GM21576 (cell line): Measurements from ENCODE around the gene FFAR1.
"Not testable (repeated sequence)": the region's sequence is repeated elsewhere in the genome, so short reads cannot be mapped to it uniquely, and the experiment has no call there.

Experiments used
- ATAC-seq: cut with Tn5 transposase; IDR thresholded peaks from one replicate; pipeline ENCODE4 v1.9.1; 2021; ENCODE audit warnings: mild to moderate bottlenecking, moderate library complexity; ENCODE audit not compliant: unreplicated experiment

Gene FFAR1

DNA sequence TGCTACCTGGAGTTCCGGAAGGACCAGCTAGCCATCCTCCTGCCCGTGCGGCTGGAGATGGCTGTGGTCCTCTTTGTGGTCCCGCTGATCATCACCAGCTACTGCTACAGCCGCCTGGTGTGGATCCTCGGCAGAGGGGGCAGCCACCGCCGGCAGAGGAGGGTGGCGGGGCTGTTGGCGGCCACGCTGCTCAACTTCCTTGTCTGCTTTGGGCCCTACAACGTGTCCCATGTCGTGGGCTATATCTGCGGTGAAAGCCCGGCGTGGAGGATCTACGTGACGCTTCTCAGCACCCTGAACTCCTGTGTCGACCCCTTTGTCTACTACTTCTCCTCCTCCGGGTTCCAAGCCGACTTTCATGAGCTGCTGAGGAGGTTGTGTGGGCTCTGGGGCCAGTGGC, 11.7 kb downstream of the FFAR1 start:
- ATAC-seq: not testable (repeated sequence)

DNA sequence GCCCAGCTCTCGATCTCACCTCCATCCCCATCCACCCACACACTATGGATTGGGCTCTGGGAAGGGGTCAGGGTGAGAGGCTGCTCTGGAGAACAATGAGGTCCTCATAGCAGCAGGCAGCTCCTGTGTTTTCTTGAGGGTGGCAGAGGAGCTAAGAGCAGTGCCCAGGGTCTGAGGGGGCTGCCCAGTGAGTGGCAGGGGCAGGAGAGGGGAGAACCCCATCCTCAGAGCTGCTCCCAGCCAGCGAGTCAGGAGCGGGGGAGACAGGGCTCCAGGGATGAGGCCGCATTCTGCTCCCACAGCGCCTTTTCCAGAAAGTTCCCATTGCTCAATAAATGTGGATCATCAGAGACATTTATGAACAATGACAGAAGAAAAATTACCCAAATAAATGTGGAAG, 12.4 kb downstream of the FFAR1 start:
- ATAC-seq: not testable (repeated sequence)

DNA sequence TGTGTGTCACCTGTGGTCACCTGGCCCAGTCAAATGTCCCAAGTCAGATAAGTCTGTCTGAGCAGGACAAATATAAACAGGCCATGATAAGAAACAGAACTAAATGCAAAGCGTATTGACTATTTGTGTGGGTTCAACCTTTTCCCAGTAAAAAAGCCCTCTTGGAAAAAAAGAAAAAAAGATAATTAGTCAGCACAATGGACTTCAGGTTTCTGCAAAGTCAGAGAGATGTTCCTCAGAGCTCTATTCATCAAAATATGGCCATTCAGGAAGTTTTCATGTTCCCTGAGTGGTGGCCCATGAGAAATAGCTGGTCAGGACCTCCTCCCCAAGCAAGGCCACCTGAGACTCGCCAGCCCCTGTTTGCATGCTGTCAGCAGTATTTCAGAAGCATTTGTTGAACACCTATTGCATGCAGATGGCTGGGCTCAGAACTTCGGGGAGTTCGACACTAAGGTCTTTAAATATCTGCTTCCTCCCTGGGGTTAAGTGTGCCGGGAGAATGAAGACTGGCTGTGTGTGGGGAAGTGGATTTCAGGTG, 13.2 kb downstream of the FFAR1 start:
- ATAC-seq: no peak

DNA sequence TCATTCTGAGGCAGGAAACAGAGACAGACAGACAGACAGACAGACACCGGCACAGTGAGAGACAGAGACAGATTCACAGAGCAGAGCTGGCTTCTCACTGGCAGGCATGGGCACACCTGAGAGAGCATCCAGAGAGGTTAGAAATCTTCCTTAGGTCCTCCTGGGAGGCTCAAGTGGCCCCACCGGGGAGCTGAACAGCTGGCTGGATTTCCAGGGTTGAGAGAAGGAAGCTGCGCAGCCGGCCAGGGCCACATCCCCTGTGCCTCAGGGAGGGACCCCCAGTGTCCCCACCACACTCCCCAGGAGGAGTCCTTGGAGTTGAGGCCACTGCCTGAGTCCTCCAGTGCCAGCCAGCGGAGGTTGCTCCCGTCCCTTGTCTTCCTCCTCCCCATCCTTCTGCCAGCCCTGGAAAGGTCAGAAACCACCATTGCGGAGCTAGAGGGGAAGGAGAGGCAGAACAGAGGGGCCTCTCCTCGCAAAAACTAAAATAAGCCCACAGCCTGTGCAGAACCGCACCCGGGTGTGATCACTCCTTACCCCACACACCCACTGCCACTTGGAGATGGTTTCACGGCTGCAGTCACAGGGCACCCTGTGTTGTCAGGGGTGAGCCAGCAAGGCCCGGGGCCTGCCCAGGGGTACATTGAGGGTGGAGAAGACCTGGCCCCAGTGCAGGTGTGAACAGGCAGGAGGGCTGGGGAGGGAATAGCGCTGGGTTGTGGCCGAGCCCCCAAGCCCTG, 14.7 kb downstream of the FFAR1 start:
- ATAC-seq: no peak

DNA sequence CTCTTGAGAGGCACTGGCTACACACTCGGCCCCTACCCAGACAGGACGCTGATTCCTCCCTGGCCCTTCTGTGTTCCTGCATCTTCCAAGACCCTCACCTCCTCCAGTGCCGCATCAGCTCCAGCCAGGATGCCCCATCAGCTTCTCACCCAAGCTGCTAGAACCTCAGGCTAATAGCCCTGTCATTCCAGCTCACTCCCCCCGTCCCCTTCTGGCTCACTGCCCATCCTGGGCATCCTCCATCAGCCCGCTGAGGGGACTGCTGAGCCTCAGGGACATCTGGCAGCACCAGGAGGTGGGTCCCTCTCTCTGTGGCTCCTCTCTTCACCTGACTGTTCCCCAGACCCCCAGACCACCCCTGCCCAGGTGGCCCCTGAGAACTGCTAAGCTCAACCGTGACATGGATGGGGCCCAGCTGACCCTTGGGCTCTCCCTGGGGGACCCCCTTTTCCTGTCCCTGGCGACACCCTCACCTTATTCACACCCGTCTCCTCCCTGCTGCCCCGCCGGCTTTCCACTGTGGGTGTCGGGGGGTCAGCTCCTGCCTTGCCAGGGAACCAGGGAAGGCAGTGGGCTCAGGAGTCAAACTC, 15.4 kb downstream of the FFAR1 start:
- ATAC-seq: no peak

DNA sequence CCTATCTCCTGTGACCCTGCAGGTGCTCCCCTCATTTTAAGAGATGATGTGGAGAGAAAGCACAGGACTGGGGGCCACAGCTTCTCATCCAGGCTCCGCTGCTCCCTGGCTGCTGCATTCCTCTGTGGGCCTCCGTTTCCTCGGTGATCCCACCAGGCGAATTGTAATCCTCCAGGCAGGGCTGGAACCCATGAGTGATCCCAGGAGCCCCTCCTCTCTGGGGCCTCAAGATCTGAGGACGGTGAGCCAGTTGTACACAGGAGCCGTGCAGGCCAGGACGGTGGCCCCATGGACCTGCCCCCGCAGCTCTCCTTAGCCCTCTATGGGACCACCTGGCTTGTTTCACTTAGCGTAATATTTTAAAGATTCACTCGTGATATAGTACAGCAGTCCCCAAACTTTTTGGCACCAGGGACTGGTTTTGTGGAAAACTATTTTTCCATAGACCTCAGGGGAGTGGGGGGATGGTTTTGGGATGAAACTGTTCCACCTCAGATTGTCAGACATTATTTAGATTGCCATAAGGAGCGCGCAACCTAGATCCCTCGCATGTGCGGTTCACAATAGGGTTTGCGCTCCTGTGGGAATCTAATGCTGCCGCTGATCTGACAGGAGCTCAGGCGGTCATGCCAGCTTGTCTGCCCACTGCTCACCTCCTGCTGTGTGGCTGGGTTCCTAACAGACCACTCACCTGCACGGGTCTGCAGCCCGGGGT, 16.2 kb downstream of the FFAR1 start:
- ATAC-seq: no peak

DNA sequence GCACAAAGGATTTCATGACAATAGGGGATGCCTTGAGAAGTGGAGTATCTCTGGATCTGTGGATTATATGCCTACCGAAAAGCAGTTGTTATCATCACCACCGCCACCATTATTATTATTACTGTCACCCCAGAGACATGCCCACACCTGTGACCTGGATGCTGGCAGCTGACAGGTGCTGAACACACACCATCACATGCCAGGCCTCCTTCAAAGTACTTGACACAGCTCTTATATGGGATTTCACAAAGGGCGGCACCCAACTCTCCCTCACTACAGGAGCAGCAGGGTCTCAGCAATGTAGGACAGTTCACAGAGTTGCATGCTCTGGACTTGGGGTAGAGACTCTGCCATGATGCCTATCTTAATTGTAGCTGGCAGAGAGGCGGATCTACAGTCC, 17.6 kb downstream of the FFAR1 start:
- no peak for ATAC-seq

DNA sequence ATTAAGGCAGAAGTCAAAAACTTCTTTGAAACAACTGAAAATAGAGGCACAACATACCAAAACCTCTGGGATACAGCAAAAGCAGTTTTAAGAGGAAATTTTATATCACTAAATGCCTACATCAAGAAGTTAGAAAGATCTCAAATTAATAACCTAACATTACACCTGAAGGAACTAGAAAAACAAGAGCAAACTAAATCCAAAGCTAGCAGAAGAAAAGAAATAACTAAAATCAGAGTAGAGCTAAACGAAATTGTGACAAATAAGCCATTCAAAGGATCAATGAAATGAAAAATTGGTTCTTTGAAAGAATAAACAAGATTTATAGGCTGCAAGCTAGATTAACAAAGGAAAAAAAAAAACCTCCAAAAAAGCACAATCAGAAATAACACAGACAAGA, 20.7 kb downstream of the FFAR1 start:
- no peak for ATAC-seq

DNA sequence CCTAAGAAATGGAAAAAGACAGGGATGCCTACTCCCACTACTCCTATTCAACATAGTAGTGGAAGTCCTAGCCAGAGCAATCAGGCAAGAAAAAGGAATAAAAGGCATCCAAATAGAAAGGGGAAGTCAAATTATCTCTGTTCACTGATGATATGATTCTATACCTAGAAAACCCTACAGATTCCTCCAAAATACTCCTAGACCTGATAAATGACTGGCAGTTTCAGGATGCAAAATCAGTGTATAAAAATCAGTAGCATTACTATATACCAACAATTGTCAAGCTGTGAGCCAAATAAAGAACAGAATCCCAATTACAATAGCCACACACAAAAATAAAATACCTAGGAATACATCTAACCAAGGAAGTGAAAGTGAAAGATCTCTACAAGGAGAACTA, 21.8 kb downstream of the FFAR1 start:
- ATAC-seq: no peak

DNA sequence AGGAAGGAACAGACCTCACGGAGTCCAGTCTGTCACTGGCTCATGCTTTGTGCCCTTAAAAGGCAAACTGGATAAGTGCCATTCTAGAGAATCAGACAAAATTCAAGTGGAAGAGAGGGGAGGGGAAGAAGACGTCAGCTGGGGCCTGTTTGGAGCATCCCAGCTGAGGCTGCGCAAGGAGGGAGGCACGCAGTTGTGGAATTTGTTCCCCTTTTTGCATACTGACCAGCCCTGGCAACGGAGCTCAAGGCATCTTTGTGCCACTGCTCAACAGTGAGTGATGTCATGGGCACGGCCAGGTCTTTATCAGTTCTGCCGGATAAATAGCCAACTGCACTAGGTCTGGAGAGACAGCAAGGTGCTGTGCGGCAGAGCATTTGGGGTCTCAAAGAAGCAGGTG, 23.0 kb downstream of the FFAR1 start, which contains the start of gene GPR42:
Gene GPR42, plus strand, starts transcription at position 347 of the 400 bp plus-strand sequence. CDS start 292 bp downstream, outside the sequence.
- ATAC-seq: no peak

DNA sequence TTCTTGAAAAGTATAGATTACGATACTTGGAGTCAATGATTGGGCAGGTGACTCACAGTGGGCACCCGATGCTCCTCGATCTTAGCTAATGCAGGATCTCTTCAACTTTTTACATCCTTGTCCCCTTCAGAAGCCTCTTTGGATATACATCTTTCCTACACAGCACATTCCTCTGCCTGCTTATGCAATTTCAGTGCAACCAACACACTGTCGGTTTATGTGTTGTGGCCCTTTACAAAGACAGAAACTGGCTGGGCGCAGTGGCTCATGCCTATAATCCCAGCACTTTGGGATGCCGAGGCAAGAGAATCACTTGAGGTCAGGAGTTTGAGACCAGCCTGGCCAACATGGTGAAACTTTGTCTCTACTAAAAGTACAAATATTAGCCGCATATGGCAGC, 25.8 kb downstream of the FFAR1 start:
- ATAC-seq: no peak

DNA sequence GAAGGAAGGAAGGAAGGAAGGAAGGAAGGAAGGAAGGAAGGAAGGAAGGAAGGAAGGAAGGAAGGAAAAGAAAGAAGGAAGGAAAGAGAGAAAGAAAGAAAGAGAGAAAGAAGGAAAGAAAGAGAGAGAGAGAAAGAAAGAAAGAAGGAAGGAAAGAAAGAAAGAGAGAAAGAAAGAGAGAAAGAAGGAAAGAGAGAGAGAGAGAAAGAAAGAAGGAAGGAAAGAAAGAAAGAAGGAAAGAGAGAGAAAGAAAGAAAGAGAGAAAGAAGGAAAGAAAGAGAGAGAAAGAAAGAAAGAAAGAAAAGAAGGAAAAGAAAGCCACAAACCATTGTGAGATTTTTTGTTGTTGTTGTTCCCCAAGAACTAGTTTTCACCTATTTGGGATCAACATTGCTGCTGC, 26.3 kb downstream of the FFAR1 start:
- not testable (repeated sequence) for ATAC-seq

DNA sequence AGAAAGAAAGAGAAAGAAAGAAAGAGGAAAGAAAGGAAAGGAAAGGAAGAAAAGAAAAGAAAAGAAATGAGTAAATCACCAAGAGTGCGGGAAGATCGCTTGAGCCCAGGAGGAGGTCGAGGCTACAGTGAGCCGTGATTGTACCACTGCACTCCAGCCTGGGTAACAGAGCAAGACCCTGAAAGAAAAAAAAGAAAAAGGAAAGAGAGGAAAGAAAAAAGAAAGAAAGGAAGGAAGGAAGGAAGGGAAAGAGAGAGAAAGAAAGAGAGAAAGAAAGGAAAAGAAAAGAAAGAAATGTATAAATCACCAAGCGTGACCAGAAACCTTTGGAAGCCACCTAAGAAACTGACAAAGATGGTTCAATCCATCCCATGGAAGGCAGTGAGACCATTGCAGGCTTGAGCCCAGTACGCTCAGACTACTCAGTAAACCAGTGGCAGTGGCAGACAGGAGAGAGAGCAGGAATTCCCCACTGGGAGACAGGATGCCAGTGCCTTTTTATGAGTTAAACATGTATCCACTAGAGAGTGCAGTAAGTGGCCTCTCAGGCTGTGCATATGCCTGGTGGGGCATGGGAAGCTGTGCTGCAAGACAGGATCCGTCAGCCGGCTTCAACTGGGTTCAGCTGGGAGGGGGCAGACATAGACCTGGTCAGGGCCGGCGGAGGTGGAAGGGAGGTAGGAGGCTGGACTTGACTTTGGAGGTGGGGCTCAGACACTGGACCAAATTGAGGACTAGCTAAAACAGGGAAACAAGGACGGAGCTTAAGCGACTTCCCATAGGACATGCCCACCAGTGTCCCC, 28.0 kb downstream of the FFAR1 start:
- ATAC-seq: no peak

DNA sequence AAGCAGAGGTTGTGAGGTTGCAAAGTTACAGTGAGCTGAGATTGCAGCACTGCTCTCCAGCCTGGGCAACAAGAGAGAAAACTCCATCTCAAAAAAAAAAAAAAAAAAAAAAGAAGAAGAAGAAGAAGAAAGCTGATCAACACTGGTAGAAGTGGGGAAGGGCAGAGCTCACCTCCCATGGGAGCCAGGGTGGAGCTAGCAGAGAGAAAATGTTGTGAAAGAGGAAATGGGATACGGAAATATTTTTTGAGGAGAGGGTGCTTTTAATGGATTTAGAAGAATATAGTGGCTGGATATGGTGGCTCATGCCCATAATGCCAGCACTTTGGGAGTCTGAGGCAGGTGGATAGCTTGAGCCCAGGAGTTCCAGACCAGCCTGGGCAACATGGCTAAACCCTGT, 30.0 kb downstream of the FFAR1 start:
- ATAC-seq: no peak

DNA sequence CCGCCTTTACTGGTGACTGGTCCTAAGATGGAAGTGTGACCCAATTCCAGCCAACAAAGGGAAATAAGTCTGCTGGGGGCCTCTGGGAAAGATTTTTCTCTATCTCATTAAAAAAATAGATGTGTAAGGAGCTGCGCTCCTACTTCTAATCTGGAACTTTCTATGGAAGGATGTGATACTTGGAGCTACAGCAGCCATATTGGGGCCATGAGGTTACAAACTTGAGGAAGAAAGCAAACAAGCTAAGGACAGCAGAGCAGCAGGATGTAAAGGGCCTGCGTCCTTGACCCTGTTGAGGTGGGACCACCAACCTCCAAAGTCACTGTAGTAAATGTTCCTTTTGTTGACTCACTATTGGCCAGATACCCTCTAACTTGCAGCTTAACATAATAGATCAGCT, 30.7 kb downstream of the FFAR1 start:
- no peak for ATAC-seq

DNA sequence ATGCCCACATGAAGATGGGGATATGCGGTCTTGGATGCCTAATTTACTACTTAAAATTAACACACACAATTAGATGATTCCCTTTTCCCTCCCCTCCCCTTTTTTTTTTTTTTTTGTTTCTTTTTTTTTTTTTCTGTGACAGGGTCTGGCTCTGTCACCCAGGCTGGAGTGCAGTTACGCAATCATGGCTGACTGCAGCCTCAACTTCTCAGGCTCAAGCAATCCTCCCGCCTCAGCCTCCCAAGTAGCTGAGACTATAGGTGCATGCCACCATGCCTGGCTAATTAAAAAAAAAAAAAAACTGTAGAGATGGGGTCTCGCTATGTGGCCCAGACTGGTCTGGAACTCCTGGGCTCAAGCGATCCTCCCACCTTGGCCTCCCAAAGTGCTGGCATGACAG, 31.8 kb downstream of the FFAR1 start:
- not testable (repeated sequence) for ATAC-seq

DNA sequence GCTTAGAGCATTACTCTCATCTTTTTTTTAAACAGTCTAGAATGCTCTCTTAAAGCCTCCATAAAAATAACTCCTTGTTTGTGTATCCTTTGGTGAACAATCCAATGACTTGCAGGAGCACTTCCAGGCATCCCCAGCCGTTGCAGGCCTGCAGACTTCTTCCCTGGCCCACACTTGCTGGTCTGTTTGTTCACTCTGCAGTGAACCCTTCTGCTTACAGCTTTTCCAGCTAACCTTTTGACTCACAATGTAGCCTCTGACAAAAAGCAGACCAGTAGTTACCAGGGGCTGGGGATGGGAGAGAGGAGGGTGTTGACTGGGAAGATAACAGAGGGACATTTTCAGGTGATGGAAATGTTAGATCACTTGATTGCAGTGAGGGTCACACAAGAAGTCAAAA, 32.3 kb downstream of the FFAR1 start:
- ATAC-seq: no peak

DNA sequence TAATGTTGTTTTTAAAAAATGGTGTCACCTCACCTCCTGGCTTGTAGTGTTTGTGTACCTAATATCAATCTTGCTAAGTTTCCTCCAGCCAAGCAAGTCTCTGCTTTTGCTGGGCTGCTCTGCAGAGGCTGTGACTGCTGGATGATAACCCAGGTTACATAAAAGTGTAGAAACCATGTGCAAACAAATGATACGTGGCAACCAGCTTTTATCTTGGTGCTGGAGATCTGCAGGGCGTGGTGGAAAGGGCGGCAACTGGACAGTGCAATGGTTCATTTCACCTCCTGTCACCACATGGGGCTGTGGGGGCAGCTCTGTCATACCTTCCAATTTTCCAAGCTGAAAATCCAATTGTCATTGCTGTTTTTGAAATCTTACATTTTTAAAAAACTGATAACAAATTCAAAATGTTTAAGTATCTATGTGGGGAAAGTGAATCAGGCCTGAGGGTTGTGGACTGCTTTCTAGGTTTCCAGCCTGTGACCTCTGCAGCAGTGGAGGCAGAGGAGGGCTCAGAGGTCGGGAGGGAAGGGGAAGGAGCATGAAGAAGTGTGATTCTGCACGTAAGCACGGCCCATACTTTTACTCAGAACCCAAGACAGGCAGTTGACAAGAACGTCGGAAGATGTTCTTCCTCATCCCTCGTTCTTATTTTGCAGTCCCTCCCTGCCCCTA, 32.9 kb downstream of the FFAR1 start:
- ATAC-seq: no peak

DNA sequence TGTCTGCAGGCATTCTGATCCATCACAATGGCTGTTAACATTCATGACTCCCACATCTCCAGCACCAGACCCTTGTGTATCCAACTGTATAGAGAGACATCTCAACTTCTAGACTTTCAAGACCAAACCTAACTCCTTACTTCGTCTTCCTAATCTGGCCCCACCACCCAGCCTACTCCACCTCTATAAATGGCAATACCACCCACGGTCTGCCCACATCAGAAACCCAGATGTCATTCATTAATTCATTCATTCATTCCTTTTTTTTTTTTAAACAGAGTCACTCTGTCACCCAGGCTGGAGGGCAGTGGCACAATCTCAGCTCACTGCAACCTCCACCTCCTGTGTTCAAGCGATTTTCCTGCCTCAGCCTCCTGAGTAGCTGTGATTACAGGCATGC, 33.6 kb downstream of the FFAR1 start:
- no peak for ATAC-seq

DNA sequence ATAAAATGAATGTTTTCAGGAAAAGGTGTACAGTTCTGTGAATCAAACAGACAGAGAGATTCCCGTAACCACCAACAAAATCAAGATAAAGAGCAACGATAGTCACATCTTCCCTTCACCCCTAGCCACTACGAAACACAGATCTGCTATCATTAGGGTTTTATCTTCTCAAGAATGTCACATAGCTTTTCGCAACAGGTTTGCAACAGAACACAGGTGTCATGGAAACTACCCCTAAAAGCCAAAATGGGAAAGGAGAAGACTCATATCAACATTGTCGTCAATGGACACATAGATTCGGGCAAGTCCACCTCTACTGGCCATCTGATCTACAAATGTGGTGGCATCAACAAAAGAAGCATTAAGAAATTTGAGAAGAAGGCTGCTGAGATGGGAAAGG, 34.2 kb downstream of the FFAR1 start:
- ATAC-seq: no peak
